AG08395 (cell line): Measurements from ENCODE around the gene JPH2.
"Not testable (repeated sequence)": the region's sequence is repeated elsewhere in the genome, so short reads cannot be mapped to it uniquely, and the experiment has no call there.

Source experiments
- DNase-seq: peaks from one replicate; pipeline ENCODE4 v3.0.0; 2012; ENCODE audit warnings: mixed read lengths, low spot score

Gene JPH2

GRCh38 chr20:44159125-44159524 is 27.9 kb downstream of the JPH2 start:
- DNase-seq: no peak

GRCh38 chr20:44157061-44157460 is 29.9 kb downstream of the JPH2 start:
- DNase-seq: no peak

GRCh38 chr20:44154521-44155001 is 32.4 kb downstream of the JPH2 start:
- DNase-seq: peak; percentile 91

- peak; percentile 75 for DNase-seq
Measured at GRCh38 chr20:44153636-44154043, 33.3 kb downstream of the JPH2 start.

GRCh38 chr20:44151621-44152416 is 35.2 kb downstream of the JPH2 start:
- no peak for DNase-seq

- no peak for DNase-seq
Measured at GRCh38 chr20:44146272-44146671, 40.7 kb downstream of the JPH2 start.

- no peak for DNase-seq
Measured at GRCh38 chr20:44145131-44145775, 41.7 kb downstream of the JPH2 start.

GRCh38 chr20:44143936-44144335 is 43.1 kb downstream of the JPH2 start:
- DNase-seq: no peak

GRCh38 chr20:44142413-44142812 is 44.6 kb downstream of the JPH2 start:
- peak; percentile 59 for DNase-seq

- no peak for DNase-seq
Measured at GRCh38 chr20:44141873-44142272, 45.1 kb downstream of the JPH2 start.

GRCh38 chr20:44138867-44139266 is 48.1 kb downstream of the JPH2 start:
- DNase-seq: no peak

GRCh38 chr20:44137266-44137801 is 49.7 kb downstream of the JPH2 start:
- DNase-seq: peak; percentile 67

GRCh38 chr20:44136579-44137265 is 50.3 kb downstream of the JPH2 start:
- no peak for DNase-seq

- no peak for DNase-seq
Measured at GRCh38 chr20:44135417-44136204, 51.4 kb downstream of the JPH2 start.

- no peak for DNase-seq
Measured at GRCh38 chr20:44135012-44135412, 52.0 kb downstream of the JPH2 start.

GRCh38 chr20:44133424-44133823 is 53.6 kb downstream of the JPH2 start:
- DNase-seq: no peak

- DNase-seq: no peak
Measured at GRCh38 chr20:44131704-44132103, 55.3 kb downstream of the JPH2 start.

GRCh38 chr20:44129911-44130718 is 56.9 kb downstream of the JPH2 start:
- no peak for DNase-seq

- DNase-seq: not testable (repeated sequence)
Measured at GRCh38 chr20:44129300-44129699, 57.7 kb downstream of the JPH2 start.

GRCh38 chr20:44126445-44126844 is 60.5 kb downstream of the JPH2 start:
- DNase-seq: no peak
